Measurements from ENCODE around the gene P2RY6. TPM values are rescaled to one million over a fixed set of nuclear protein-coding genes. Genes with fewer than 3 reads are reported as not detected.

The P2RY6 gene
- polyA plus RNA-seq, 2 of the 4 experiments (the other 2 are of a cell fraction), result 6.8 to 8.8 TPM

DNA sequence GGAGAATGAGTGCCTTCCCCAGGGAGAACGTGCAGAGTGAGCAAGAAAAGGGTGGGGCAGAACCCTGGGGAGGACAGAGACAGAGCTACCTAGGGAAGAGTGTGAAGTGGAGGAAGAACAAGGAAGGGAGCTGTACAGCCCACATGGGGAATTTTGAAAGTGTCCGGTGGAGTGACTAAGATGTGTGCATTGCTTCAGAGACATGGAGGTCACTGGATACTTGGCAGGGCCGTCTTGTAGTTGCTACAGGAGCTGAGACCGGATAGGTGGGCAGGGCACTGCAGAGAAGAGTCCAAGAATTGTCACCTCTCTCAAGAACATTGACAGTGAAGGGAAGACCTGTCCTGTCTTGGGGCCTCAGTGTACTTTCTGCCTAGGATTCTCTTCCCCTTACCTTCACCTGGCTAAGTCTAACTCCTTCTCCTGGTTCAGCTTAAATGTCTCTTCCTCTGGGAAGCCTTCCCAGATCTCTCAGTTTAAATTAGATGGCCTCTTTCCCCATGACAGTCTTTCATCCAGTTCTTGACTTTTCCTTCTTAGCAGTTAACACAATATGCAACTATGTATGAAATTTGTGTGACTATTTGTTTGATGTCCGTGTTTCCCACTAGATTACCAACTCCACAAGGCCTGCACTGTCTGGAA, 9.2 kb upstream of the P2RY6 start:
- WGBS (ENCODE audit: missing lambda C conversion rate), result 24% methylated on average over 5 of the region's 5 CpGs
- Histone ChIP-seq H3K4me1 (peaks cover 14% of the 10 kb centered on the region), H3K4me2 (peak overlapping the region; percentile 4; the same call in 1 of the 3 replicates), H3K4me3 (no peak overlapping the region), H3K27ac (peak overlapping the region in 1 of 2 experiments; percentile 7; a peak in 1 of 6 replicates), H3K9me3 (no peaks in the 10 kb centered on the region)
- CTCF ChIA-PET, result interaction anchor here (1.2 to 16.0 kb wide), 6 partner anchors 9 to 72 kb away, joined by 3 to 224 read pairs (median 6); partner anchors contain the start of gene P2RY6
- DNase-seq (ENCODE audit: low read depth in 1 of 2, low spot score in 1 of 2) (peak in 1 of 2 experiments; percentile 48), FAIRE-seq (no peak), ATAC-seq (peak; percentile 26 to 68; a peak in 3 of 6 replicates)
- TF ChIP-seq CBX2 (IDR thresholded peaks at IDR 0.05; ENCODE audit: borderline replicate concordance, low read depth), result no peak
- TF ChIP-seq ZFP36 (IDR thresholded peaks at IDR 0.05; ENCODE audit: borderline replicate concordance, partially characterized antibody), result peak; percentile 80
- POLR2A ChIA-PET, result no interaction called here

DNA sequence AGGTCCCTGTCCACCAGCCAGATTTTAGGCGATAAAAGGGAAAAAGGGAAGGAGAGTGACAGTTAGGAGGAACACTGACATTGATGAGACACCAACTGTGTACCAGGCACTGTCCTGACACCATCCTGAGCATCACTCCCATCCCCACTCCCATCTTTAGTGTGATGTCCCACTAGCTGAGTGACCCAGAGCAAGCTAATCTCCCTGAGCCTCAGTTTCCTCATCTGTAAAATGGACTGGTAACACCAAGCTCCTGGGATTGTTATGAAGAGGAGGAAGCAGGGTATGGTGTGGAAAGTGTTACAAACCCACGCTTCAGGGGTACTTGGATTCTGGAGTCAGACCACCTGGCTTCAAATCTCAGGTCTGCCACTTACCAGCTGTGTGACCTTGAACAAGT, 8.5 kb upstream of the P2RY6 start:
- ChIA-PET CTCF (interaction anchor here (1.0 to 16.0 kb wide), 6 partner anchors 19 to 660 kb away, joined by 3 to 224 read pairs (median 8); no protein-coding TSS in a partner anchor), POLR2A (no interaction called here)
- no peak overlapping the region for H3K4me3 ChIP-seq
- H3K9me3 ChIP-seq, result no peaks in the 10 kb centered on the region
- H3K4me1 ChIP-seq, result peaks cover 8% of the 10 kb centered on the region
- FAIRE-seq (no peak), ATAC-seq (no peak), DNase-seq (ENCODE audit: low read depth in 1 of 2, low spot score in 1 of 2) (no peak)
- TF ChIP-seq NFE2L2 (conservative IDR thresholded peaks at IDR 0.05; ENCODE audit: low read length) (no peak), HDAC2 (IDR thresholded peaks at IDR 0.05) (no peak), POLR2A (IDR thresholded peaks at IDR 0.05; ENCODE audit: low read length) (no peak), RCOR1 (IDR thresholded peaks at IDR 0.05; ENCODE audit: low read depth, low read length) (no peak), GATA3 (IDR thresholded peaks at IDR 0.05; ENCODE audit: borderline replicate concordance) (no peak), MAFK (IDR thresholded peaks at IDR 0.05; ENCODE audit: partially characterized antibody) (no peak), EHF (CRISPR knock-in tag; IDR thresholded peaks at IDR 0.05) (no peak), HEYL (CRISPR knock-in tag; IDR thresholded peaks at IDR 0.05) (no peak), PHF8 (IDR thresholded peaks at IDR 0.05; ENCODE audit: borderline replicate concordance, low read depth) (no peak), POLR2AphosphoS2 (conservative IDR thresholded peaks at IDR 0.05; ENCODE audit: low read length) (no peak), JUNB (IDR thresholded peaks at IDR 0.05) (no peak), MYC (IDR thresholded peaks at IDR 0.05; ENCODE audit: borderline replicate concordance, low read length) (no peak), NR3C1 (IDR thresholded peaks at IDR 0.05) (no peak)
- TF ChIP-seq, protein P1, sequence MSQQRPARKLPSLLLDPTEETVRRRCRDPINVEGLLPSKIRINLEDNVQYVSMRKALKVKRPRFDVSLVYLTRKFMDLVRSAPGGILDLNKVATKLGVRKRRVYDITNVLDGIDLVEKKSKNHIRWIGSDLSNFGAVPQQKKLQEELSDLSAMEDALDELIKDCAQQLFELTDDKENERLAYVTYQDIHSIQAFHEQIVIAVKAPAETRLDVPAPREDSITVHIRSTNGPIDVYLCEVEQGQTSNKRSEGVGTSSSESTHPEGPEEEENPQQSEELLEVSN (IDR thresholded peaks at IDR 0.05; ENCODE audit: borderline replicate concordance, low read depth), result no peak
- TF ChIP-seq, protein P2, sequence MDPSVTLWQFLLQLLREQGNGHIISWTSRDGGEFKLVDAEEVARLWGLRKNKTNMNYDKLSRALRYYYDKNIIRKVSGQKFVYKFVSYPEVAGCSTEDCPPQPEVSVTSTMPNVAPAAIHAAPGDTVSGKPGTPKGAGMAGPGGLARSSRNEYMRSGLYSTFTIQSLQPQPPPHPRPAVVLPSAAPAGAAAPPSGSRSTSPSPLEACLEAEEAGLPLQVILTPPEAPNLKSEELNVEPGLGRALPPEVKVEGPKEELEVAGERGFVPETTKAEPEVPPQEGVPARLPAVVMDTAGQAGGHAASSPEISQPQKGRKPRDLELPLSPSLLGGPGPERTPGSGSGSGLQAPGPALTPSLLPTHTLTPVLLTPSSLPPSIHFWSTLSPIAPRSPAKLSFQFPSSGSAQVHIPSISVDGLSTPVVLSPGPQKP (IDR thresholded peaks at IDR 0.05; ENCODE audit: low read depth, low read length), result no peak
- H3K4me2 ChIP-seq, result no peak overlapping the region
- 90% methylated on average over 2 of the region's 2 CpGs for WGBS (ENCODE audit: missing lambda C conversion rate)
- H3K27ac ChIP-seq, result no peak overlapping the region; a peak in 1 of 6 replicates

- CTCF ChIA-PET, result interaction anchor here (0.6 to 16.0 kb wide), 8 partner anchors 22 to 541 kb away, joined by 3 to 224 read pairs (median 4); no protein-coding TSS in a partner anchor
- H3K4me2 ChIP-seq, result no peak overlapping the region
- no peak for FAIRE-seq
Observed at GRCh38 chr11:73265278-73265810, 6.8 kb upstream of the P2RY6 start.

More at GRCh38 chr11:73265278-73265810, 6.8 kb upstream of the P2RY6 start:
- Histone ChIP-seq H3K27ac (no peak overlapping the region; a peak in 1 of 6 replicates), H3K4me3 (no peak overlapping the region), H3K4me1 (peaks cover 13% of the 10 kb centered on the region; the same call in 2 of the 3 replicates), H3K9me3 (no peaks in the 10 kb centered on the region)
- no peak for DNase-seq (ENCODE audit: low read depth in 1 of 2, low spot score in 1 of 2)
- 66% methylated on average over 3 of the region's 4 CpGs for WGBS (ENCODE audit: missing lambda C conversion rate)
- POLR2A ChIA-PET, result no interaction called here
- no peak for TF ChIP-seq CEBPB (IDR thresholded peaks at IDR 0.05)
- no peak for TF ChIP-seq RARB (CRISPR knock-in tag; IDR thresholded peaks at IDR 0.05)
- TF ChIP-seq, protein P3, sequence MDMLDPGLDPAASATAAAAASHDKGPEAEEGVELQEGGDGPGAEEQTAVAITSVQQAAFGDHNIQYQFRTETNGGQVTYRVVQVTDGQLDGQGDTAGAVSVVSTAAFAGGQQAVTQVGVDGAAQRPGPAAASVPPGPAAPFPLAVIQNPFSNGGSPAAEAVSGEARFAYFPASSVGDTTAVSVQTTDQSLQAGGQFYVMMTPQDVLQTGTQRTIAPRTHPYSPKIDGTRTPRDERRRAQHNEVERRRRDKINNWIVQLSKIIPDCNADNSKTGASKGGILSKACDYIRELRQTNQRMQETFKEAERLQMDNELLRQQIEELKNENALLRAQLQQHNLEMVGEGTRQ (IDR thresholded peaks at IDR 0.05), result no peak
- TF ChIP-seq, protein P4, sequence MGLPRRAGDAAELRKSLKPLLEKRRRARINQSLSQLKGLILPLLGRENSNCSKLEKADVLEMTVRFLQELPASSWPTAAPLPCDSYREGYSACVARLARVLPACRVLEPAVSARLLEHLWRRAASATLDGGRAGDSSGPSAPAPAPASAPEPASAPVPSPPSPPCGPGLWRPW (IDR thresholded peaks at IDR 0.05), result no peak
- no peak for TF ChIP-seq RAD21 (conservative IDR thresholded peaks at IDR 0.05 in 1 of 2, IDR thresholded peaks at IDR 0.05 in 1 of 2)
- no peak for TF ChIP-seq MAFK (IDR thresholded peaks at IDR 0.05; ENCODE audit: partially characterized antibody)
- no peak for TF ChIP-seq KDM1A (IDR thresholded peaks at IDR 0.05; ENCODE audit: low read depth)
- no peak for TF ChIP-seq ZSCAN20 (CRISPR knock-in tag; IDR thresholded peaks at IDR 0.05)
- no peak for TF ChIP-seq PHF8 (IDR thresholded peaks at IDR 0.05; ENCODE audit: borderline replicate concordance, low read depth)
- TF ChIP-seq CHD2 (IDR thresholded peaks at IDR 0.05; ENCODE audit: low read length, partially characterized antibody), result no peak
- TF ChIP-seq HOXB13 (CRISPR knock-in tag; IDR thresholded peaks at IDR 0.05; ENCODE audit: low read depth), result no peak
- no peak for ATAC-seq
